ENCODE measurements around the gene PLXNA2.

Gene PLXNA2

DNA sequence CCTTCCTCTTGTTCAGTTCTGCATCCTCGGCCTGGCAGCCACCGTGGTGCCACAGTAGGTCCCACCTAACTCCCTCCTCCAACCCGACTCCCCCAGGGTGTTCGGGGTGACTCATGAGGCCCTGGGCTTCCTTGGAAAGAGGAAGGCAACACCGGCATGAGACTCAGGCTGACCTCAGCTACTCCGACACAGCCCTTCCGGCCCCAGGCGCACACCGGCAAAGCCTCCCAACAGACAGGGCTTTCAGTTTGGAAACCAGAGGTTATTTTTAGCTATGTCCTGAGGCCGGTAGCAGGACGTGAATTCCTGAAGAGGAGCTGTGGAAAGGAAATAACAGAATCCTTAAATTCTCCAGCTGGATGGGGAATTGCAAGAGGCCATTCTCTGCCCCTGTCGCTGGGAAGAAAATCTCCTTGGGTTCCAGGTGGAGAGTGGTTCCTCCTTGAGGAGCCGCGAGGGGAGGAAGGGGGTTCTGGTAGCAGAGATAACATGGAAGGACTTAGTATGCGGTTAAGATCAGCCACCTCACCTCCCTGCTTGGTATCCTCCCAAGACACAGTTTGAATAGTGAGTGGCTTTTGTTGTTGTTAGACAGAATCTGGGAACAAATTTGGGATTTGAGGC lies 24.4 kb downstream of the PLXNA2 start:
- DNase-seq: no peak

DNA sequence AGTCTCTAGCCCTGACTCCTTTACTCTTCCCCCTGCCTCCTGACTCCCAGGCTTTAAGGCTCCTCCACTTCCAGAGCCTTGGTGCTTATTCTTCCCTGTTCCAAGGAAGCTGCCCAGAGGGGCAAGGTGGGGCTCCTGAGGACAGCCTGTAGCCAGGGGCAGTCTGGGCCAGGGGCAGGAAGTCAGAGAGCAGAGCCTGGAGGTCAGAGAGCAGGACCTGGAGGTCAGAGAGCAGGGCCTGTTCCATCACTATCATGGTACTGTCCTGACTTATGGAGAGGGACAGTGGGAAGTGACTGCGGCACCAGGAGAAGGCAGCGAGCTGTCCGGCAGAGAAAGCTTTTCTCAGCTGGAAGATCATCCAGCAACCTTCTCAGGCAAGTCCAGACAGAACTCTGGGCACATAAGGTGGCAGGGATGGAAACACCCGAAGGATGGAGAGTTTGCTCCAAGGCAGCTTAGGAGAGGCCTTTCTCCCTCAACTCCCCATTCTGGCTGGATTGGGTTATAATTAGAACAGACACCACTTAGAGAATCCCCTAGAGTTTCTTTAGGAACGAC lies 25.0 kb downstream of the PLXNA2 start:
- DNase-seq: no peak

DNA sequence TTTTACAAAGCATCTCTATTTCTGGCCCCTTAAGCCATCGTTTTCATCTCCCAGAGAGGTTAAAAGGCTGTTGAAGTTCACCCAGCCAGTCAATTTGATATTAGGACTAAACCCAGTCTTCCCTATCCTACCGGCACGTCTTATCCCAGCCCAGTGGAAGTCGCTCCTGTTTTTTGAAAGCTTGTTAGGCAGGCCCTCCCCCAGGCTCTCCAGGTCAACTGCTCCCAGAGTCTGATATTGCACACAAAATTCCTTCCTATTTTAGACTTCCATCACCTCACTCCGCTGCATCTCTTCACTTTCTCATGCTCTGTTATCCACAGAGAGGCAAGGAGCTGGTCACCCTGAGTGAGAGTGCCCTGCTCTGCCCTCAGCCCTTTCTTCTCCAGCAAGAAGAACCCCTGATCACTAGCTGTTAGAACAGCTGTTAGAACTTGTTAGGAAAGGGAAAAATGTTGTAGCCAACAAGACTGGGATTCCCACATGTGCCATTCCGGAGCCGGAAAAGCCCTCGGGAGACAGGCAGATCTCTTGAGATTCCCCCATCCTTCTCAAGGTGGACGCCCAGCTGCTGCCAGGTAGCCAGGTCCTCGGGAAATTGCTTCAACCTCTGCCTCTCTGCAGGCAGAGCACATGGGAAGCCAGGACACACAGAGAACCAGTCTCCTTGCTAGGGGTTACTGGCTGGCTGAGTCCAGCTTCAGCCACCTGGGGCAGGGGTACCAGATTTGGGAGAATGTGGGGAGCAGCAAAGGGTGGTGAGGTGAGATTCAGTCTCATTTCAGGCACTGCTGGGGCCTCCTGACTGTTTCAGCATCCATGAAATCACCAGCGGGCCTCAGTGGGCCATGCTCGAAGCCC lies 25.7 kb downstream of the PLXNA2 start:
- no peak for DNase-seq

DNA sequence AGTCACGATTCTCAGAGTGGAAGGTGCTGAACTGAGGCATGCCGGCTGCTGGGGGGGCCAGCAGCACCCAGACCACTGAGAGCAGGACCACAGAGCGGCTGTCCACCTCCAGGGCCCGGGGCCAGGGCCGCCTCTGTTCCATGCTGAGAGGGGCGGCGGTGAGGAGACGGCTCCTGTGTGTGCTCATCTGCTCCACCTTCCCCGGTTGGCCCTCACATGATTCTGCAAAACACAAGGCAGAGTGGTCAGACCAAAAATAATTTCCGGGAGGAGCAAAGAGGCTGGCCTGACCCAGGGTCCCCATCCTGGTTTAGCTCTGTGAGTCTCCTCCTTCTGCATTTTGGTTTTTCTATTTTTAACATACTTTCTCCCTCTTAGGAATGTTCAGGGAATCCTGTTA lies 26.4 kb downstream of the PLXNA2 start:
- no peak for DNase-seq

DNA sequence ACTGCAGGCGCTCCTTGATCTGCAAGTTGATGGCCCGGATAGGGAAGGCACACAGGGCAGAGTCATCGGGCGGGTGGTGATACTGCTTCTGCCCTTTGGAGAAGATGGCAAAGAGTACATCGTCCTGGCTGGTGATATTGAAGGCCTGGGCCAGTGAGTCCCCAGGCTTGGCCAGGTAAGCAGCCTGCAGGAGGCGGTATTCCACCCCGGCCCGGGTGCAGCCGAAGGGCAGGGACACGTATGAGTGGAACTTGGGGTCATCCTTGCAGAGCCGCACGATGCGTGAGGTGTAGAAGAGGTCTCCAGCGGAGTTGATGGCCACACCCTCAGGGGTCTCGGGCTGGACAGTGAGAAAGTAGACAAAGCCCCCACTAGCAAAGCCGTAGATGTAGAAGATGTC lies 27.4 kb downstream of the PLXNA2 start:
- no peak for DNase-seq

DNA sequence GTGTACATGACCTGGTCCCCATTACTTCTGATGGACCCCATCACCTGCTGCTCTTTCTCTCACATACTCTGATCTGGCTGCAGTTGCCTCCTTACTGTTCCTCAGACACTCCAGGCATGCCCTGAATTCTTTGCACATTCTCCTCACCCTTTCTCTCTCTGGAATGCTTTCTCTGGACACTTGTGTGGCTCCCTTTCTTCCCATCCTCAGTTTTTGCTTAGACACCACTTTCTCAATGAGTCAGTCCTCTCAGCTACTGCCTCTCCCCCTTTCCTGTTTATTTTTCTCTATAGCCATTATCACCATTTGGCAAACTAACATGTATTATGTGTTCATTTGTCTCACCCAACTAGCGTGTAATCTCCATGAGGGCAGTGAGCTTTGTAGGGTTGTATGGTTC lies 28.1 kb downstream of the PLXNA2 start:
- DNase-seq: no peak

DNA sequence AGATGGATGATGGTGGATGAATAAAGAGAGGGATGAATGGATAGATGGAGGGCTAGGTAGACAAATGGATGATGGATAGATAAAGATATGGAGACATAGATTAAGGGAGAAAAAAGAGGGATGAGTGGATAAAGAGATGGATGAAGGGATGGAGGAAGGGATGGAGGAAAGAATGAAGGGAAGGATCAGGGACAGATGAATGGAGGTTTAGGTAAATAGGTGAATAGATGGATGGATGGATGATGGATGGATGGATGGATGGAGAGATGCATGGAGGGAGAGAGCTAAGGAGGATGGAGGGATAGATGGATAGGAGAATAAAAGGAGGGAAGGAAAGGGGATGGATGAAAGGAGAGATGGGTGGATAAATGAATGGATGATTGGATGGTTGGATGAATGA lies 28.8 kb downstream of the PLXNA2 start:
- DNase-seq: no peak

DNA sequence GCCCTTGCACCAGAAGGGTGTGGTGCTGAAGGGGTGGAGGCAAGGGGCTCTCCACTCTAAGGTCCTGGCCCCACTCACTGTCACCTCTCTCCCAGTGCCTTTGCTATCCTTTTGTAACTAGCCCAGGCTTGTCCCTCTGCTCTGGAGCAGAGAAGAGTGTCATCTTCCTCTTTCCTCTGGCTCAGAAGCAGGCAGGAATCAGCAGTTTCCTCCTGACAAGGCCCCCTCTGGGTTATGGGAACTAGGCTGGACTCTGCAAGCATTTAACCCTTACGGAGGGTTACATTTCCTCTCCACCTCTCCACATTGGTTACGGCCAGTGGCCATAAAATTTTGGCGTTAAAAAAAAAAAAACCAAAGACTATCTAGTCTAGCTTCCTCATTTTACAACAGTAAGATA lies 30.4 kb downstream of the PLXNA2 start:
- no peak for DNase-seq

DNA sequence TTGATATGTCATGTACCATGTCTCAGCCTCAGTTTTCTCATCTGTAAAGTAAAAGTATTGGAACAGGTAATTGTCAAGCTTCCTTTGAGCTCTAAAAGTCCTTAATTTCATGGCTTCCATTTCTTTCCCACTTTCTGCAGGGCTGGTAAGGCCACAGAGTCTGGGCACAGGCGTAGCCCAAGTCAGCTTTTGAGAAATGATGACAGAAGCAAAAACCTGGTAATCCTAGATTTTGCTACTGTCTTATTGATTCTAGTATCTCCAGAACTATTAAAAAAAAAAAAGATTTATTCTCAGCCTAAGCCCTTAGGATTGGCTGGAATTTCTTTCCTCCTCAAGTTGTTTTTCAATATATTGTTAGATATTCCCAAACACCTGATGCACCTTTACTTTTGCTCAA lies 31.3 kb downstream of the PLXNA2 start:
- DNase-seq: no peak

DNA sequence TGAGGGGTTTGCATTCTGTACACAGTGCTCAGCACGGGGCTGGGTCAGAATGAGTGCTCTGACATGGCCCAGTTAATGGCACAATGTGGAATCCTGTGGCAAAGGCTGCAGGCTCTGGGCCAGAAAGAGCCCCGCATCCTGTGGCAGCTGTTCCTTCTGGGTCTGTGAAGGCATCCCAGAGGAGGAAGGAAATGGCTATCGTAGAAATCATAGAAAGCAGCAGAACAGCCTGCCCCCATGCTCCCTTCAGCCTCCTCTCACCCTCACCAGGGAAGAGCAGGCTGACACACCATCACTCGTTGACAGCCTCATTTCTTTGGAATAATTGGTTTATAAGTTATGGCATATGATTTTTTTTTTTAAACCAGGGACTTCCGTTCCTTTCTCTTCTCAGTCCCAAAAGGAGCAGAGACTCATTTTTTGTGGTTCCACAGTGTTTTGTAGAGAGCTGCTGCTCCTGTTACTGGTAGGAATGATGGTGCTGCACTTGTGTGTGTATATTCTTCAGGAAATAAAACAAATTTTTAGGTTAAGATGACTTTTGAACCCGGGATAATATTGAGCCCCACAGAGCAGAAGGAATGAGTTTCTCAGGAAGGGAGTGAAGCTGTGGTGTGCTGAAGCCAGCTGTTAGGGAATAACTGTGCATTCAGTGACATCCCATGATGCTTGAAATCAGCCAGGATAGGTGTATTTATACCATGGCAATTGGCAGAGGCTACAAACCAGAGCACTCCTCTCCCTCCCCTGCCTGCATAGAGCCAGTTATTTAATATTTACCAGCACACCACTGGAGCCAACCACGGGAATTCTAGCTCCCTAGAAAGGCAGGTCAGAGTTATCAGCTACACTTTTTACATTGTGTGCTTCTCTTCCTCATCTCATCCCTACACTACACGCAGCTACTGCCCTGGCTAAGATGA lies 32.0 kb downstream of the PLXNA2 start:
- DNase-seq: no peak

DNA sequence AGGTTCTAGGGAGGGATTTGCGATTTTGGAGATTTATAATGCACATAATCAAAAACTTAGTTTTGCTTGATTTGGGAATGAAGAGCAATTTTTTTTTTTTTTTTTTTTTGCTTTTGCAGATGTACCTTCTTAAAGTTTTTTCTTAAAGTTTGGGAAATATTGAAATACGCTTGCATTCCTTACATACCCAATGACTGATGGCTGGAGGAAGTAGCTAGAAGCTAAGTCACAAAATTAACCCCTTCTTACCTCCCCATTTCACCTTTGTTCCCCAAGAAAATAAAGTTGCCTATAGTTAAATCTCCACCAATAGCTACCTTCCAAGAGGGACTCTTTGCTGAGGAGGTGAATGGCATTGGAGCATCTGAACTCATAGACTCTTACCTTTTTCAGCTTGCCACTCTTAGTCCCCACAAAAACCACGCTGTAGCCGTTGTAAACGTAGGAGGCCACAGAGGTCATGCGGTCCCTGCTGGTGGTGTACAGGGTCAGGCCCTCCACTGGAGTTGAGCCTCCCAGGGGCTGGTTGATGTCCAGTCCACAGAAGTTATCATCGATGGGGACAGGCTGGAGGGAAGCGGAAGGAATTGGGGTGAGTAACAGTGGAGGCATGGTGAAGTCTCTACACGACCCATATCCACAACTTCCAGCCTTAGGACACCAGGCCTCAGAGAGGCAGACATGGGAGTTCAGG lies 34.1 kb downstream of the PLXNA2 start:
- no peak for DNase-seq

DNA sequence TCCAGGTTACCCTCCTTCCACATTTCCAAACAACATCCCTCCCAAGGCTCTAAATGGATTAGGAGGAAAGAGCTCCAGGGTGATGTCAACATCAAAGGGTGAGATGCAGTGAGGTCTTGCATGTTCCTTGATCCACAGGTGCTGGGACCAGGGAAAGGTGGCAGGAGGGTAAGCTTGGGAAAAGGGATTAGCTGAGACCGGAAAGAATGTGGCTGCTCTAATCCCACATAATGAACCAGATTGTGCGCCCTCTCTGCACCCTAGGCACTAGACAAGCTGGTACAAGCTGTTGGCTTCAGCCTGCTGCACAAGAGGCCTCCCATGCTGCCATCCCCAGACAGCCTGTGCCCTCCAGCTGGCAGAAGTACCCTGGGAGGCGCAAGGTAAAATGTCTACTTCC lies 34.9 kb downstream of the PLXNA2 start:
- no peak for DNase-seq

DNA sequence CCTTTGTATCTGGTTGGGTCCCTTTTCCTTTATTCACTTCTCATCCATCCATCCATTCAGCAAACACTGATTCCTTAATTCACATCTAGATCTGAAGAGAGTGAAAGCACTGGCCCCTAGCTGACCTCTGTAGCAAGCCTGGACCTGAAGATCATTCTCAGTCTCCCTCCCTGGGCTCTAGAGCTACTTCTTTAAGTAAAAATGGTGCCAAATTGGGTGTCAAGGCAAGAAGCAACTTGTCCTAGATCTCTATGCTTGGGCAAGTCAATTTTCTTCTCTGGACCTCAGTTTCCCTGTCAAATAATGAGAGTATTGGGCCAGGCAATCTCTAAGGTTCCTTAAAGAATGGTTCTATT lies 36.1 kb downstream of the PLXNA2 start:
- DNase-seq: no peak

DNA sequence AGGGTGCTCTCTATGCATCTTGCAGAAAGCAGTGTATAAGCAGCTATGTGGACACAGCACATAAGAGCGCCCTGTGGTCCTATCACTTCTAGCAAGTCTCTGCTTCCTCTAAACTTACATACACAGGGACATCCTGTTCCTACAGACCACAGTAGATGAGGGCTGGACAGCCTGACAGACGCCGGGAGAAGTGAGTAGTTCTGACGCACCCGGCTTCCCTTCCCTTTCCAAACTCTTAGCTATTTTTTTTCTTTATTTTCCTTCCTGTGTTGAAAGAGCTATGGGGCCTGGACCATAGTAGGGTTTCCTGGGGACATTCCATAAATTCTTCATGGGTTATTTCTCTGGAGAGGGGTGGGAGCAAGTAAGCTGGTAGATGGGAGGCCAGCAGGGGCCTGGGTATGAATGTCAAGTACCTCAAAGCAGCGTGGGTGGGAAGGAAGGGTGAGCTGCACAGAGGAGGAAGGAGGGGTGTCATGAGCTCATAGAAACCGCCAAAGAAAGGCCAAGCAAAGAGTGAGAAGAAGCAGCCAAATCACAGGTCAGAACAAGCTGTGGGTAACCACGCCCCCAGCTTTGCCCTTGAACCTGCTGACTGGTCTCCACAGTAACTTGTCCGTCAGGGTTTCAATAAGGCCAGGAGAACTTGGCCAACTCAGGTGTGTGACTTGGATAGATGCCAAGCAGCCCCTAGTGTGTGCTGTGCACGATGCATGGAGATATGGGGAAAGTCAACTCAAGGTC lies 36.6 kb downstream of the PLXNA2 start:
- DNase-seq: no peak

DNA sequence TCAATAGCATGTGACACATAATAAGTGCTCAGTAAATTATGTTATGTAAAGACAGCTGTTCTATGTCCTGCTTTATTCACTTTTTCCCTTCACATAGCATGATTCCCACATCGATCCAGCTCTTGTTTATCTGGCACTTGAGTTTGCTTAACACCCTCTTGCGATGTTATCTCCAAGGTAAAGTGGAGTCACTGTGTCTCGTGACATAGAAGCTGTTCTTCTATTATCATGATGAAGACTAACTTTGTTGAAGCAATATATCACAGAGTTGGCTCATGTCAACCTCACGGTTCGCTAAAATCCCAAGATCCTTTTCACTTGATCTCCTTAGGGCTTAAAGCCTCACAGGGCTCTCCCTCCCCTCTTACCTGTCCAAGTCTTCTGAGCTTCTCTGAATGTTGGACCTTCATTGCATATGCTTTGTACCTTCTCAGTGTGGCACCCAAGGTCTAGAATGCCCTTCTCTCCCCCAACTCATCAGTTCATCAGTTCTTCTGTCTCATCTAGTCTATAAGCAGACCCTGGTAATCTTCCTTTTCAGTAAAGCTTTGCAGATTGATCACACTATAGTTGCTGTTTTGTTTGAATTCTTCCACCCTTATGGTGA lies 38.0 kb downstream of the PLXNA2 start:
- DNase-seq: no peak

DNA sequence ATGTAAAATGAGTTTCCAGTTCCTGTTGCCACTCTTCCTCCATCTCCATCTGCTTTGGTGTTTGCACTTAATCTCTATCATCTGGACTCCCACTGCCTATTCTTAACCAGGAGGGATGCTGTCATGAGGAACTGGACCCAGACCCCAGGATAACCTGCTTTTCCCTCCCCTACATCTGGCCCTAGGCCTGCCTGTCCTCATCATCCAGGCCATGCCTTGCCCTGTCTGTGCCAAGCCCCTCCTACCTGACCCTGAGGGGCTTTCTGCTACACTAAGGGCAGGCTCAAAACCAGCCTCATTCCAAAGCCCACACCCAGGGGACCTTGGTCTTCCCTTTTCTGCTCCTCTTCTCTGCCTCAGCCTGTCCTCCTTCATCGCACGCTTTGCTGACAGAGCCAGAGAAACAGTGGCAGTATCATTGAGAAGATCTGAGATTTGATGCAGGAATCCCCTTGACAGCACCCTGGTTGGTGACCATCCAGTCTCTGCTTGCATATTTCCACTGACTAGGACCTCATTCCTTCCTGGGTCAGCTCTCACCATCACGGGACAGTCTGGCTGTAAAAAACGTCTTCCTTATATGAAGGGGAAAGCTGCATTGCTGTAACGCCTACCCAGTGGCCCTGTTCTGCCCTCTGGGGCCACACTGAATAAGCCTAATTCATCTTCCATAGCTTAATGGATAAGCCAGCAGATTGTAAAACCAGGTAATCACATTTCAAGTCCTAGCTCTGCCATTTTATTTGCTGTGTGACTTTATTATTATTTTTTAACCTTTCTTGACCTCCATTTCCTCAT lies 38.8 kb downstream of the PLXNA2 start:
- no peak for DNase-seq

DNA sequence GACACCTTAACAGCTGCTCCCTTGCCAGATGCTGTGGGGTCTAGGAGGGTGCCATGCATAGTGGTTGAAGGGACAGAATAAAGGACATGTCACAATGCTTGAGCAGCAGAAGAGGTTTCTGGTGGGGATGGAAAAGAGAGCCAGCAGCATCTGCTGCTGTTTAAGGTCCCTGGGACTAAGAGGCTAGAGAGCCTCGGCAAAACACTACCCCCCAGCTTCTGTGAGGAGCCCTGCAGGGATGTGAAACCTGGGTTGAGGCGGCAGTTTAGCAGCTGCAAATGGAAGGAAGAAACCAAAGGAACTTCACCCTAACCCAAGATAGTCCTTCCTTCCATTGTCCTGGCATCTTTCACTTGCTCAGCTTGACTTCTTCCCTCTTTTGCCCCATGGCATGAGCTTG lies 39.4 kb downstream of the PLXNA2 start:
- DNase-seq: no peak

DNA sequence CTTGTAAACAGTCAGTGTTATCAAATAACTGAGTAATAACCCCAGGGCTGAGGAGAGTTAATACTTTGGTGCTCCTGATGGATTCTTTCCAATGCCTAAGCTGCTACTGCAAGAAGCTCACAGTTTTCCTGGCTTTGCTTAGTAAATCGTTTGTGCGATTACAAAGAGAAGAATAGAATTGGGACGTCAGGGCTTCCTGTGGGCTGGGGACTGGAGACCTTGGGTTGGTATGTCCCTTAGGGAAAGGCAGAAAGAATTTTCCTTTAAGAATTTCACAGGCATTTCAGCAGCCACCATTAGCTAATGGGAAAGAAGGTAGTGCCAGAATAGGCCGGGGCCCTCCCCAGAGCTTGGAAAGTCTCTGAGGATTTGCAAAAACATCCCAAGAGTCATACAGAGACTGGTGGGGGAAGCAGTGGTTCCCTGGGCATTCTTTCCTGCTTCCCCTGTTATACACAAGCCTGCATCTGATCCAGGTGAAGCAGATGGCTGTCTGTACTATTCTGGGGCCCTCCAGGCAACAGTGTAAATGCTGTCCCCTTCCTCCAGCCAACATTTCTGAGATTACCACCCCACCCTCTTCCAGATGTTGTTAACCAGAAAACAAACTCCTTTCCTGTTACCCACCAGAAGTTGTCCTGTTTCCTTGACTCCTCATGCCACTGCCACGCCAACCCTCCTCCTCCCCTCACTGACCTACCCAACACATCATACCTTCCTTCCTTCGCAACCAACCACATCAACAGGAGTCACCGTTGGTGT lies 40.2 kb downstream of the PLXNA2 start:
- no peak for DNase-seq

DNA sequence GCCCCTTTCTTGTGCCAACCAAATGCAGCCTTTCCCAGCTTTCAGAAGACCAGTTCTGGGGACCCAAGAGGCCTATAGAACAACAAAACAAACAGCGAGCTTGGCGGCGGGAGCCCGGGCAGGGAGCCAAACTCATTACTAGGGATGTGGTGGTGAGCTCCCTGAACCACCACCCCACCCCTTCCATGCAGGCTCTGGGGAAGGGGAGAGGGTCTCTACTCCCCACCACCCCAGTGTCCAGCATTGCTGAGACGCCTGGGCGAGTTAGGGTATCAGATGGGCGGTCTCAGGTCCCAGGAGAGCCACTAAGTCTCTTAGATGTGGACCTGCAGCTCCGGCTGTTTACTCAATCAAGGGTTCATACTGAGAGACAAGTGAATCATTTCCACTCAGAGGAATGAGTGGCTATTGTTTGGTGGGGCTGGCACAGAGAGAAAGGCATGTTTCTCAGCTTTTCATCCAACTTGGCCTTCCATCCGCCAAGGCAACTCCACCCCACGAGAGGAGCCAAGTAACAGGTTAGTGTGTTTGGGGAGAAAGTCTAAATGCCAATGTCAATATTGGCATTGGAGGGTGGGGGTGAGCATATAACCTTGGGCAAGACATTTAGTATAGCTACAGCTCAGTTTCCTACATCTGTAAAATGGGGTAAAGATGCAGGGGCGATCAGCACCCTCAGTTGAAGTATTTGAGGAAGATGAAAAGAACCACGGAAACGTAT lies 40.9 kb downstream of the PLXNA2 start:
- DNase-seq: no peak
